HG03196 (cell line): ENCODE results near the gene TUBD1.
A peak's percentile ranks its signal among the peaks of the same experiment; 100 is the strongest.
"Not testable (repeated sequence)": the region's sequence is repeated elsewhere in the genome, so short reads cannot be mapped to it uniquely, and the experiment has no call there.

ENCODE experiments used
- ATAC-seq: cut with Tn5 transposase; IDR thresholded peaks from one replicate; pipeline ENCODE4 v1.9.1; 2021; ENCODE audit not compliant: unreplicated experiment

Gene TUBD1

DNA sequence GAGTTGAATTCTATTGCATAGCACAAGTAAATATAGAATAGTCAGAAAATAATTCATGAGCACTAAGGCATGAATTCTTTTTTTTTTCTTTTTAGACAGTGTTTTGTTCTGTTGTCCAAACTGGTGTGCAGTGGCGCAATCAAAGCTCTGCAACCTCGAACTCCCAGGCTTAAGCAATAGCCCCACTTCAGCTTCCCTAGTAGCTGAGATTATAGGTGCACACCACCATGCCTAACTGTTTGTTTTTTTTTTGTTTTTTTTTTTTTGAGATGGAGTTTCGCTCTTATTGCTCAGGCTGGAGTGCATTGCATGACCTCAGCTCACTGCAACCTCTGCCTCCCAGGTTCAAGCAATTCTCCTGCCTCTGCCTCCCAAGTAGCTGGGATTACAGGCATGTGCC is 16.6 kb downstream of the TUBD1 start:
- no peak for ATAC-seq

DNA sequence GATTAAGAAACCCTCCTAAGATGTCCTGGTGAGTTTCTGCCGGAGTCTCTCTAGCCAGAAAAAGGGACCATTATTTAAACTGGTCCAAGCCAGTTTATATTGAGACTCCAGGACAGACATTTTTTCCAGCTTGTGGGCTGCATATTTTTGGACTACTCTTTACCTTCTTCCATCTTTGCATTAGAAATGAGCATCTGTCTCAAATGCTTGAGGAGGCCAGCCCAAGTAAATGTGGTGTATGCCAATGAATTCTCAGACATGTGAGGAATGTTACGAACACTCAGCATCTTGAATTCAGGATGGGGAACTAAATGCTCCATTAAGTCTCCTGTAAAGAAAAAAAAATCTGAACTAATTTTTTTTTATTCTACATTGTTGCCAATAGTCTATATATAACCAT is 18.4 kb downstream of the TUBD1 start:
- ATAC-seq, result no peak

DNA sequence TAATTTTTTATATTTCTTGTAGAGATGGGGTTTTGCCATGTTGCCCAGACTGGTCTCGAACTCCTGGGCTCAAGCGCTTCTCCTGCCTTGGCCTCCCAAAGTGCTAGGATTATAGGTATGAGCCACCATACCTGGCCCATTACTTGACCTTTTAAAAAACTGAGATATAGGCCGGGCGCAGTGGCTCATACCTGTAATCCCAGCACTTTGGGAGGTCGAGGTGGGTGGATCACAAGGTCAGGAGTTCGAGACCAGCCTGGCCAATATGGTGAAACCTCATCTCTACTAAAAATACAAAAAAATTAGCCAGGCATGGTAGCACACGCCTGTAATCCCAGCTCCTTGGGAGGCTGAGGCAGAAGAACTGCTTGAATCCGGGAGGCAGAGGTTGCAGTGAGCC is 19.3 kb downstream of the TUBD1 start:
- ATAC-seq, result not testable (repeated sequence)

DNA sequence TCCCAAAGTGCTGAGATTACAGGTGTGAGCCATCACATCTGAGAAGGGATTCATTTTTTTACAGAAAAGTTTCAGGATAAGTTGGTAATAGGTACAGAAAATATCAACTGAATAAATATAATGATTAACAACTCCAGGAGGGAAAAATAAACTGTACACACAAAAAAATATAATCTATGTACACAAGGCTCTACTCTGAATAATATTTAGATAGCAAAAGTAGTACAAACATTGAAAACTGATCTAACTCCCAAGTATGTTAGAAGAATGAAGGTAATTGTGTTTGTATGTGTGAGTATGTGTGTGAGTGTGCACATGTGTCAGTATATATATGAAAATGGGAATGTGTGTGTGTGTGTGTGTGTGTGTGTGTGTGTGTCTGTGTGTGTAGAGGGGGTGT is 20.4 kb downstream of the TUBD1 start:
- ATAC-seq, result no peak

DNA sequence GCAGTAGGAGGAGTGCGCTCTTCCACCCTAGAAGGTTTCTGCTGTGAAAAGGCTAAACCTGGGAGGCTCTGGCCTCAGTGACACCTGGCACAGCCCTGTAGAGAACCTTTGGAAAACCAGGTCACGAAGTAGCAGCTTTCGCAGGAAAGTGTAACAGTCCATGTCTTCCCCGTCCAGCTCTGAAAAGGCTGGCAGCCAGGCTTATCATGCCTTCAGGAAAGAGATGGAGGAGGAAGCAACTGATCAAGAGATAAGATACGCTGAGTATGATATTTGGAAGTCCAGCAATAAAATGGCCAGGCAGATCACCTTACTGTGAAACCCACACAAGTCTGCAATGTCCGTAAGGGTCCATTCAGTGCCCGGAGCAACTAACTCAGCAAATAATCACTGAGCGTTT is 22.3 kb downstream of the TUBD1 start:
- ATAC-seq, result no peak

DNA sequence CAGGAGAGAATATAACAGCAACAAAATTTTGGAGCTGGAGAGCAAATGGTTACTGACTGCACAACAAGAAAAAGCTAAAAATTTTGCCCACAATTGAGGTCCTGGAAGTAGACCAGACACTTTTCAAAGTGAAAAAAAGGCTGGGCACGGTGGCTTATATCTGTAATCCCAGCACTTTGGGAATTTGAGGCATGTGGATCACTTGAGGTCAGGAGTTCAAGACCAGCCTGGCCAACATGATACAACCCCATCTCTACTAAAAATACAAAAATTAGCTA is 22.9 kb downstream of the TUBD1 start:
- no peak for ATAC-seq

DNA sequence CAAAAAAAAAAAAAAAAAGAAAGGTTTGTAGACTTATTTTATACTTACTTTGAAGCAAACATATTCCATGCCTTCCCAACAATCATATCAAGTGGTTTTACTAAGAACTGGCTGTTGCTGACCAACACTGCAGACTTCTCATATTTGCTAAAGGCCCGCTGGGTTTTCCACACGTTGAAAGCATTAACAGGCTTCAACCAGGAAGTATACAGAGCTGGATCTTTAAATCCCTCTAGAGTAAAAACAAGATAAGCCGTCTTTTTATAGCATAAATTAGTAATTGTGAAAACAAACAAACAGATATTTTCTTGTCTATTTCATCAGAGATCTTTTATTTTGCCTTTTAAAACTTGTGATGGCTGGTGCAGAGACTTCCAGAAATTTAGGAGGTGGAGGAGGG is 29.1 kb downstream of the TUBD1 start:
- no peak for ATAC-seq

DNA sequence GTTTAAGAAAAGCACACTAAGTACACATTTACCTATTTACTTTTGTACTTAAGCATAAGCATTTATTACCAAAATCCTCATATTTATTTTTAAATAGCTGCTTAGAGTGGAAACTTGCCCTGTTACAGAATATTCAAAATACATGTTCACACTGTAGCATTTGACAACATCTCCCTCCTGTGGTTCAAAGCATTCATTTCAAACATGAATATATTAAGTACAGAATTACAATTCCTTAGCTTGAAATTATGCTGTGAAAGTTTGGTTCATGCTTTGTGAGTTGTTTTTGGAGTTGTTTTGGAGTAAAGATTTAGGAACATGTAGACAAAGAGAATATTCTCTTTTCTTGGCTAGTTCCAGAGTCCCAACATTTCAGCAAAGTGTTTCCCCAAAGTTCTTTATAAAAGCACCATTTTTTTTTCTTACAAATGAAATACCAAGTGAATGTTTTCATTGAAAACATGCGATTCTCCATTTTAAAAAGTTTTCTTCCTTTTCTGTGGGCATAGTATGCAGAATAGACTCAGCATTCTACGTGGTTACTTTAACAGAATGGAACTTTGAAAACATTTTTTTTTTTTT is 33.2 kb downstream of the TUBD1 start:
- no peak for ATAC-seq

DNA sequence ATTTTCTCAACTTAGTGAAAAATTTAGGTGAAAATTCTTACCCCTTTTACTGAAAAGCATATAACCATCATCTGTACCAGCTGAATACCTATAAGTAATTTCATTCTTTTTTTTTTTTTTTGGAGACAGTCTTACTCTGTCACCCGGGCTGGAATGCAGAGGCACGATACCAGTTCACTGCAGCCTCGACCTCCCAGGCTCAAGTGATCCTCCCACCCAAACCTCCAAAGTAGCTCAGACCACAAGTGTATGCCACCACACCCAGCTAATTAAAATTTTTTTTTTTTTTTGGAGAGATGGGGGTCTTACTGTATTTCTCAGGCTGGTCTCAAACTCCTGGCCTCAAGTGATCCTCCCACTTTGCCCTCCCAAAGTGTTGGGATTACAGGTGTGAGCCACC is 33.8 kb downstream of the TUBD1 start:
- no peak for ATAC-seq

DNA sequence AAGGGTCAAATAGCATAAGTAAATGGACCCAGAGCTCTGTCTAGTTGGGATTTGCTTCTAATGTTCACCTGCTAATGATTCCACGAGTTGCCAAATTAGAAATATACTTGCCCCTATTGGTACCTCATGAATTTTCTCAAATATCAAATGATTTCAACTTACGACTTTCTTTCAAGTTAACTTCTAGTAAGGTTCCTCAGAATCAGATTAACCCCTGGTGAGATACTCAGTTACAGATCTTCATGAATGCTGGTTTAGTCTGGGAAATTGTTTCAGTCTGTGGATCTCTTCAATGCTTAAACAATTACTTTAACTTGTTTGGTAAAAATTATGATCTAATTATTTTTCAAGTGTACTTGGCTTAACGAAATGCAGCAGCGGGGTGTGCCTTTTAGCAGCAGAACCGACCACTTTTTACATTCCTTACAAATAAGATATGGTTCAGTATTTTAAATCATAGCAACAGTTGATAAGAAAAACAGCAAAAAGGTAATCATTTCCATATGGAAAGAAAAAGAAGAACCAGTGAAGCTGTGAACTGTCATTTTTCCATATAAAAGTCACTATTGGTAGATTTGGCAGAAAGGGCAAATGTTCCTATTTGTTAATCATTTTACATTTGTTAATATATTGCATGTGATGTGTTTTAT is 34.5 kb downstream of the TUBD1 start:
- no peak for ATAC-seq

DNA sequence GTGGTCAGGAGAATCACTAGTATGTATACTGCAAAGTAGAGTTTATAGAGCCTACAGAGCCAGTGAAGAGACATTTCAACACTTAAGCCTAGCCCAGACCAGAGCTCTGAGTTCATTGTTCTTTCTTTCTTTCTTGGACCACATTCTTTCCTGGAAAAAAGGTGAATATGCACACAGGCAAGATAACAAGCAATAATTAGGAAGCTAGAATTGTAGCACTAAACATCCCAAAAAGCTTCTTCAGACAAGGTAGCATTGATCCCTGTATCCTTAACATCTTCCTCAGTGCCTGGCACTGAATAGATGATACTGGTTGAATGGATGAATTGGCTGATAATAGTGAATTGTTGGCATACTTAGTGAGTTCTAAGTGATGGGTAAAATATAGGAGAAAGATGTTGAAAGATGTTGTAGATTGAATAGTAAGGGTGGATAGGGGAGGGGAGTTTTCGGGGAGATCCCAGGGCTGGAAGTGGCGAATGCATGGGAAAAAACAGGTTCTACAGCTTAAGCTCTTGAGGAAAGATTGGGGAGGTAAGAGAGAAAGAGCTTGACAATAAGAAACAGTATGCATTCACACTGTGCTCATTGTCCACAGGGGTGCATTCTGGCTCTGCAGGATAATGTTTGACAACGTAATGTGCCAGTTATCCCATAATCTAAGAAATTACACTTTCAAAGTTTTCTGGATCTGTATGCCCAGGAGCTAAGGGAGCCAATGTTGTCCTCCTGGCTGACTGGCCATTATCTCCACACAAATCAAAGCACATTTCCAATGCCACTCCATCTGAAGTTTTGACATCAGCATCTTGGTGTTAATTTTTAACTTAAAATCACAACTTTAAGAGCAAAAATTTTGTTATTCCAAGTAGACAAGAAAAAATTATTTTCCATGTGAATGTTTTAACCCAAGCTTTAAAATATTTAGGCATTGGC is 35.6 kb downstream of the TUBD1 start:
- no peak for ATAC-seq

DNA sequence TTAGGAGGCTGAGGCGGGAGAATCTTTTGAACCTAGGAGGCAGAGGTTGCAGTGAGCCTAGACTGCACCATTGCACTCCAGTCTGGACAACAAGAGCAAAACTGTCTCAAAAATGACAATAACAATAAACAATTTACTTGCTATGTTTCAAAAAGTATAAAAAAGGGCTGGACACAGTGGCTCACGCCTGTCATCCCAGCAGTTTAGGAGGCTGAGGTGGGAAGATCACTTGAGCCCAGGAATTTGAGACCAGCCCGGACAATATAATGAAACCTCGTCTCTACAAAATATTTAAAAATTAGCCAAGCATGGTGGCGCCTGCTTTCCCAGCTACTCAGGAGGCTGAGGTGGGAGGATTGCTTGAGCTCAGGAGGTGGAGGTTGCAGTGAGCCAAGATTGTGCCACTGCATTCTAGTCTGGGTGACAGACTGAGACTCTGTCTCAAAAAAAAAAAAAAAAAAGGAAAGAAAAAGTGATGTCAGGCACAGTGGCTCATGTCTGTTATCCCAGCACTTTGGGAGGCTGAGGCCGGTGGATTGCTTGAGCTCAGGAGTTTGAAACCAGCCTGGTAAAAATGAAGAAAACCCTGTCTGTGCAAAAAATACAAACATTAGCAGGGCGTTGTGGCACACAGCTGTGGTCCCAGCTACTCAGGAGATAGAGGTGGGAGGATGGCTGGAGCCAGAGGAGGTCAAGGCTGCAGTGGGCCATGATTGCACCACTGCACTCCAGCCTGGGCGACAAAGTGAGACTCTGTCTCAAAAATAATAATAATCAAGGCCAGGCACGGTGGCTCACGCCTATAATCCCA is 38.6 kb downstream of the TUBD1 start:
- ATAC-seq, result not testable (repeated sequence)

DNA sequence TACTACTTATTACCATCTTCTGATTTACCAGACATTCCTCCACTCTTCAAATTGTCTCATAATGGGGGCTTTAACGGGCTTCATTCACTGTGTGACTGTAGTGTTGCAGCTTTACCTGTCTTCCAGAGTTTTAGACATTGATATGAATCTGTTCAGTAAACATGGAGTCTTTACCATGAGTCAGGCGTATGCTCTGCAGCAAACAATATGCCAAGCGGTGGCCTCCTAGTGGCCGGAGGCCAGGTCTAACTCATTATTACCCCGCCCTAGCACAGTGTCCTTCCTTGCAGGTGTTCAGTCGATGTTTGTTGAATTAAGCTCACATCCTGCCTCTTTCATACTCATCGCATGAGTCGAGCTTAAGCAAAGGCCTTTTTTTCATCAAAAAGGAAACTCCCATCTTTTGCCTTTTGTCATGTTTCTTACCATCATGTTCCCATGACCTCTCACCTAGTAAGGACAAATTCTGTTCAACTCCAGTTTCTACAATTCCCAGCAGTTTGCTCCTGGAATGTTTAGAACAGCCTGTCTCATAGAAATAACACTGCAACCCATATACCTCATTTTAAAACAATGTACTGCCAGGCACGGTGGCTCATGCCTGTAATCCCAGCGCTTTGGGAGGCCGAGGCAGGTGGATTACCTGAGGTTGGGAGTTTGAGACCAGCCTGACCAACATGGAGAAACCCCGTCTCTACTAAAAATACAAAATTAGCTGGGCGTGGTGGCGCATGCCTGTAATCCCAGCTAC is 39.4 kb downstream of the TUBD1 start:
- ATAC-seq, result peak; percentile 39

DNA sequence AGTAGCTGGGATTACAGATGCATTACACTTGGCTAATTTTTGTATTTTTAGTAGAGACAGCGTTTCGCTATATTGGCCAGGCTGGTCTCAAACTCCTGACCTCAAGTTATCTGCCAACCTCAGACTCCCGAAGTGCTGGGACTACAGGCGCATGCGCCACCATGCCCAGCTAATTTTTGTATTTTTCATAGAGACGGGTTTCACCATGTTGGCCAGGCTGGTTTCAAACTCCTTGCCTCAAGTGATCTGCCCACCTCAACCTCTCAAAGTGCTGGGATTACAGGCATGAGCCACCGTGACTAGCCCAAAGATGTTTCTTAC is 39.9 kb downstream of the TUBD1 start:
- ATAC-seq, result not testable (repeated sequence)

DNA sequence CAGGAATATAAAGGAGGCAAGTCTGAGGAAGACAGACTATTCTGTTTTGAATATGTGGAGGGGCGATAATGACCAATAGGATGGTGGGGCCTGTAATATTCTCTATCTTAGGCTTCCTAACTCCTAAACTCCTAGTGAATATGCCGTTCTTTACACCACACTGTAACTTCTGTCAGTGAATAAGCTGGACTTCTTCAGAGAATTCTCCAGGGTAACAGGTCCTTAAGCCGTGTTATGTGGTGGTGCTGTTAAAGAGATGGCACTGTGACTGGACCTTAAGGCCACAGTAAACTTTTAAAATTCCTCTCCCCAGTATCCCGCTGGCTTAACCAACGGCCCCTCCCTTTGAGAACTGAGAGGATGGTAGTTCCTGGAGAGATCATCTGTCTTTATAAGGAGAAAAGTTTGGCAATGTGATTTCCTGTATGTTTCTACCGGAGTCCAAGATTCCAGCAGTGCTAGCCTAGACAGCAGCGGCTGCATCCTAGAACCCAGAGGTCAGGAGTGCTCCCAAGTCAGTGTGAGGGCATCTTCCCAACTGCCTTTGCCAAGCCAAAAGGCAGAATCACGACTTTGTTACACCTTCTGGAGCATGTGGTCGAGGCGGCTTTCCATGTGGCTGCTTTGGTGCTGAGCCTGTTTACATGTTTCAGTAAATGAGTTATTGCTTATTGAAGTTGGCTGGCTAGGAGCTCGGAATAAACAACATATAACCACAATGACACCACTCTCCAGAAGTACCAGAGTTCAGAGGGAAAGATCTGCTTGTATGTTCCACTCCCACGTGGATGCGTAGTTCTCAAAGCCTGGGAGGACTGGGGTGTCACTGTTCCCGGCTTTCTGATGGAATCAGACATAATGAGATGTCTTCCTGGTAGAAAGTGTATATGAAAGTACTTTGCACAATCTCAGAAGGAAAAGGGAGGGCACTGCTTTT is 41.0 kb downstream of the TUBD1 start:
- ATAC-seq, result no peak

DNA sequence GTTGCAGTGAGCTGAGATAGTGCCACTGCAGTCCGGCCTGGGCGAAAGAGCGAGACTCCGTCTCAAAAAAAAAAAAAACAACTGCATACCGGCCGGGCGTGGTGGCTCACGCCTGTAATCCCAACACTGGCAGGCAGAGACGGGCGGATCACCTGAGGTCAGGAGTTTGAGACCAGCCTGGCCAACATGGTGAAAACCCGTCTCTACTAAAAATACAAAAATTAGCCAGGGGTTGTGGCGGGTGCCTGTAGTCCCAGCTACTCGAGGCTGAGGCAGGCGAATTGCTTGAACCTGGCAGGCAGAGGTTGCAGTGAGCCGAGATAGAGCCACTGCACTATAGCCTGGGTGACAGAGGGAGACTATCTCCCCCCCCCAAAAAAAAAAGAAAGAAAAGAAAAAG is 42.4 kb downstream of the TUBD1 start:
- ATAC-seq, result not testable (repeated sequence)

DNA sequence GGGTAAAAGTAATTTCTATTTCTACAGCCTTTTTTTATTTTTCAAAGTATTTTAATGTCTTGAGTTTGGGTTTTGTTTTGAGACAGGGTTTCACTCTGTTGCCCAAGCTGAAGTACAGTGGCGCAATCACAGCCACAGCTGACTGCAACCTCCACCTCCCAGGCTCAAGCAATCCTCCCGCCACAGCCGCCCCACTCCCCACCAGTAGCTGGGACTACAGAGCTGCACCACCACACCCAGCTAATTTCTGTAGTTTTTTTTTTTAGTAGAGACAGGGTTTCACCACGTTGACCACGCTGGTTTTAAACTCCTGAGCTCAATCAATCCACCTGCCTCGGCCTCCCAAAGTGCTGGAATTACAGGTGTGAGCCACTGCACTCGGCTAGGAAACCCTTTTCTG is 44.0 kb downstream of the TUBD1 start:
- ATAC-seq, result no peak

DNA sequence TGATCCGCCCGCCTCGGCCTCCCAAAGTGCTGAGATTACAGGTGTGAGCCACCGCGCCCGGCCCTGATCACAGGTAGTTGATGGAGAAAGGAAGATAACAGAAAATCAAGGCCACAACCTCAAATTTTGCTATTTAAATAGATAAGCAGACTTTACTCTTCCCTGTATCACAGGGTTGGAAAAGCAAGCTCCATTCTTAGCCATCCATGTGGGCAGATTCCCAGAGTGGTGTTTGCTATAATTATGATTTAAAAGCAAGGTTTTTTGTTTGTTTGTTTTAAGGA is 44.4 kb downstream of the TUBD1 start:
- ATAC-seq, result no peak

DNA sequence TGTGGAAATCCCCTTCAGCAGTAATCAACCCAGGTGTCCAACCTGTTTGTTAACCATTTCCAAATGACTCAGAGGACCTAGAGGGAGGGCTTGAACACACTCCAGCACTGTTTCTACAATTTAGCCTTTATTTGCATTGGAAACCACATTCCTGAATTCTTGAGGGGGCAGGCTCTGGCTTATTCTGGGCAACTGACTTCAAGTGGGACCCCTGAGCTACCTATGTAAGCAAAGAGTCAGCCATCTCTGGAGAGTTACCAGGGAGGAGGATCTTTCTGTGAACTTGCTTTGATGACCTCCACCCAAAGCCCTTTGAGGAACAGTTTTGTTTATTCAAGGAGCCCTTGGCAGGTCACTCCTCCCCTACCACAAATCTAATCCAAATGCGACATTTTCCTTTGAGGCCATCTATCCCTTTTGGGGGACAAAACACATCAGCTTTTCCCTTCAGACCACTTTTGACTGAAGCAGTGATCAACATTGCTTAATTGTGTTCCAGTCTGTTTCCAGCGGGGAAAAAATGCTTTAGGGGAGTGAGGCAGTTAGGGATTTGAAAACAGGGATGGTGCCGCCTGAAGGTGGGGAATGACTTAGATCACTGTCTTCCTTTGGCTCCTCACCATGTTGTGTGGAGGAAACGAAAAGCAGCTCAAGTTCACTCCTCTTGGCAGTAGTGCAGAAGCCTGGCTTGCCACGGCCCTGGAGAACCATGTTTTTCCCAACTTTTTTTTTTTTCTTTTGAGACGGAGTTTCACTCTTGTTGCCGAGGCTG is 46.2 kb downstream of the TUBD1 start:
- peak; percentile 45 for ATAC-seq
